ENCODE data around the gene CFAP251. TPM values are rescaled to one million over a fixed set of nuclear protein-coding genes. Genes with fewer than 3 reads are reported as not detected.

Gene CFAP251
- total and polyA plus RNA-seq, 2 of the 8 experiments (the other 6 are each of a cell fraction or from before 2014, with no cell fraction given) = 1.8 to 2.9 TPM

DNA sequence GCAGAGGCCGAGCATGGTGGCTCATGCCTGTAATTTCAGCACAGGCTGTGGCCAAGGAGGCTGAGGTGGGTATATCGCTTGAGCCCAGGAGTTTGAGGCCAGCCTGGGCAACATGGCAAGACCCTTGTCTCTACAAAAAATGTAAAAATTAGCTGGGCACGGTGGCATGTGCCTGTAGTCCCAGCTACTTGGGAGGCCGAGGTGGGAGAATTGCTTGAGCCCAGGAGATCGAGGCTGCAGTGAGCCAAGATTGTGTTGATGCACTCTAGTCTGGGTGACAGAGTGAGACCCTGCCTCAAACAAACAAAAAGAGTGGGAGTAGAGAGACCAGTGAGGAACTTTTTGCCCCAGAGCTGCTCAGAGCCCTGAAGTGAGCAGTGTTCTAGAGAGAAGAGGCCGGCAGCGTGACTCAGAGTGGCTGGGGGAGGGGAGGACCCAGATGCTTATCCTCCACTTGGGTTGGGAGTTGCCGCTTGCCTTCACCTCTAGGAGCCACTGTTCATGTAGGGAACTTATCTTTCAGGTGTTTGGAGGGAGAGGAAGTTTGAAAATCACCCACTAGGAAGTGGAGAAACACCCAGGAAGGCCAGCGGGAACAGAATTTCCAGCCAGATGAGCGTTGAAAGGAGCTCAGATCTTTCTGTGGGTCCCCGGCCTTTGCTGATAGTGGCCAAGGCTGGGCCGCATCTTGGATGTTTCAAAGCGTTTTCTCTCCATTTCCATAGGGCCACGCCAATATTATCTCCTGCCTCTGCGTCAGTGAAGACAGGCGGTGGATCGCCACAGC lies 15.3 kb downstream of the CFAP251 start:
- Histone ChIP-seq H2BK5ac (ENCODE audit: low read depth, low read length) (peak overlapping the region; percentile 75), H2BK120ac (replicated peaks; ENCODE audit: low read depth, low read length) (no peak overlapping the region), H3K14ac (ENCODE audit: insufficient read length) (no peak overlapping the region), H3K27me3 (replicated peaks in 1 of 4; ENCODE audit: control insufficient read depth in 3 of 4, extremely low read depth in 1 of 4, insufficient read depth in 3 of 4, low read length in 3 of 4) (no peaks in the 10 kb centered on the region), H3K36me3 (ENCODE audit: control insufficient read depth in 2 of 4, insufficient read depth in 4 of 4, low read length in 3 of 4) (no peaks in the 10 kb centered on the region), H3K23me2 (ENCODE audit: low read depth, low read length) (no peaks in the 10 kb centered on the region), H3K27ac (ENCODE audit: low read depth, low read length) (no peak overlapping the region), H3K4me2 (ENCODE audit: insufficient read depth in 1 of 2, low read depth in 2 of 2, low read length in 2 of 2) (peak overlapping the region; percentile 10 to 15; a peak in 1 of 4 replicates), H4K91ac (replicated peaks; ENCODE audit: insufficient read length, low read length) (no peak overlapping the region), H3K4ac (replicated peaks; ENCODE audit: insufficient read length, low read depth, low read length) (no peak overlapping the region), H2BK20ac (ENCODE audit: low read length) (peak overlapping the region; percentile 89), H2BK12ac (ENCODE audit: low read depth, low read length) (peak overlapping the region; percentile 78; the same call in 1 of the 2 replicates), H3K79me1 (ENCODE audit: low read depth, low read length) (no peaks in the 10 kb centered on the region), H3K9ac (replicated peaks in 1 of 4; ENCODE audit: extremely low read depth in 1 of 4, low read depth in 3 of 4, low read length in 3 of 4) (peak overlapping the region in 2 of 4 experiments; percentile 11 to 13; a peak in 3 of 7 replicates), H3K4me1 (replicated peaks in 1 of 4; ENCODE audit: control insufficient read depth in 3 of 4, insufficient read depth in 4 of 4, low read length in 3 of 4) (peaks cover 2 to 12% (median 6%) of the 10 kb centered on the region in 4 experiments), H3K18ac (ENCODE audit: extremely low read depth, low read length) (peak overlapping the region; percentile 79; the same call in 1 of the 2 replicates), H4K5ac (ENCODE audit: insufficient read length, low read depth, low read length) (peak overlapping the region; percentile 34), H3K4me3 (ENCODE audit: extremely low read depth in 1 of 4, insufficient read depth in 2 of 4, low read depth in 3 of 4, low read length in 4 of 4) (no peak overlapping the region), H4K20me1 (replicated peaks in 1 of 2; ENCODE audit: control insufficient read depth in 1 of 2, insufficient read depth in 2 of 2, low read length in 2 of 2) (no peaks in the 10 kb centered on the region), H3K56ac (replicated peaks; ENCODE audit: insufficient read length, low read depth, low read length) (no peak overlapping the region), H3K79me2 (ENCODE audit: control insufficient read depth in 1 of 2, insufficient read depth in 2 of 2, low read length in 2 of 2) (no peaks in the 10 kb centered on the region), H4K8ac (ENCODE audit: extremely low read depth, insufficient read depth, low read length) (no peak overlapping the region; the same call in none of the 2 replicates), H2BK15ac (ENCODE audit: low read length) (peak overlapping the region; percentile 74; the same call in 1 of the 2 replicates), H3K9me3 (ENCODE audit: insufficient read depth in 2 of 2, low read depth in 1 of 2, low read length in 1 of 2) (no peaks in the 10 kb centered on the region; a peak in 1 of 4 replicates), H2AK5ac (ENCODE audit: low read depth, low read length) (0 out of 2 replicates have a peak overlapping the region, but pooled peaks have one; percentile 88), H2AFZ (ENCODE audit: low read length) (peak overlapping the region; percentile 94), H3K23ac (ENCODE audit: insufficient read length) (no peak overlapping the region)
- WGBS, 2 experiments (ENCODE audit: extremely low coverage in 1 of 2, insufficient coverage in 1 of 2, insufficient read length in 1 of 2, insufficient replicate concordance in 2 of 2, low coverage in 1 of 2, low lambda C conversion rate in 2 of 2, missing lambda C conversion rate in 1 of 2) = 82% methylated on average over 17 of the region's 17 CpGs; no CpG with 5 or more reads in 1 of the 2 experiments
- FAIRE-seq = no peak
- ChIA-PET CTCF (ENCODE audit: partially characterized antibody) (interaction anchor here (0.5 to 2.4 kb wide), 13 partner anchors 9 to 1461 kb away, joined by 3 to 8 read pairs (median 4); partner anchors contain the start of gene CFAP251), POLR2A (ENCODE audit: partially characterized antibody) (interaction anchor here (0.8 to 1.2 kb wide), 4 partner anchors 8 to 145 kb away, joined by 3 to 5 read pairs (median 3); partner anchors contain the start of gene MLXIP)
- peak in 1 of 2 experiments; percentile 39 for DNase-seq (ENCODE audit: low read depth in 1 of 2, low spot score in 2 of 2)
- no peak for TF ChIP-seq CHD2 (IDR thresholded peaks at IDR 0.05; ENCODE audit: low read length)
- TF ChIP-seq, protein P1, sequence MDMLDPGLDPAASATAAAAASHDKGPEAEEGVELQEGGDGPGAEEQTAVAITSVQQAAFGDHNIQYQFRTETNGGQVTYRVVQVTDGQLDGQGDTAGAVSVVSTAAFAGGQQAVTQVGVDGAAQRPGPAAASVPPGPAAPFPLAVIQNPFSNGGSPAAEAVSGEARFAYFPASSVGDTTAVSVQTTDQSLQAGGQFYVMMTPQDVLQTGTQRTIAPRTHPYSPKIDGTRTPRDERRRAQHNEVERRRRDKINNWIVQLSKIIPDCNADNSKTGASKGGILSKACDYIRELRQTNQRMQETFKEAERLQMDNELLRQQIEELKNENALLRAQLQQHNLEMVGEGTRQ (IDR thresholded peaks at IDR 0.05; ENCODE audit: low read length) = no peak
- TF ChIP-seq GABPA (IDR thresholded peaks at IDR 0.05; ENCODE audit: borderline replicate concordance, insufficient read depth, low read length) = no peak
- TF ChIP-seq HDAC6 (IDR thresholded peaks at IDR 0.05; ENCODE audit: low read depth, low read length) = no peak
- peak; percentile 83; the same call in 1 of the 2 replicates for TF ChIP-seq RBBP5 (IDR thresholded peaks at IDR 0.05; ENCODE audit: borderline replicate concordance, low read depth, low read length)
- peak in 1 of 2 experiments; percentile 53; a peak in 3 of 4 replicates for TF ChIP-seq RAD21 (IDR thresholded peaks at IDR 0.05 in 1 of 2, conservative IDR thresholded peaks at IDR 0.05 in 1 of 2; ENCODE audit: low read depth in 2 of 2, low read length in 2 of 2)
- no peak for TF ChIP-seq EZH2 (IDR thresholded peaks at IDR 0.05; ENCODE audit: low read depth, low read length, severe bottlenecking)
- no peak for TF ChIP-seq KDM4A (IDR thresholded peaks at IDR 0.05; ENCODE audit: low read depth, low read length, severe bottlenecking)

All from H1 (cell line).